Calu3 (cell line): Measurements from ENCODE around the gene MTFMT. TPM values are rescaled to one million over a fixed set of nuclear protein-coding genes. Genes with fewer than 3 reads are reported as not detected.

Experiments
- BruUV-seq: library from RNA; stranded (reverse); fragments of 400-500 nt; replicated peaks from 2 replicates; lab custom pipeline; 2021; lab: Mats Ljungman, UMichigan
- CTCF ChIA-PET: fragments of 300-600 bp; sonication (Branson Sonifier 250); formaldehyde crosslinking; loops from one replicate; lab custom pipeline; 2022; ENCODE audit warnings: antibody characterized with exemption; lab: Charles Lee
- DNase-seq: peaks from one replicate; pipeline ENCODE4 v3.0.0; 2022
- H3K27ac Mint-ChIP-seq: one replicate; pipeline ENCODE4 v1.8.0; 2022; ENCODE audit warnings: mixed read lengths; ENCODE audit not compliant: unreplicated experiment
- H3K27me3 Mint-ChIP-seq: one replicate; pipeline ENCODE4 v1.8.0; 2022; ENCODE audit warnings: mixed read lengths; ENCODE audit not compliant: unreplicated experiment
- H3K36me3 Mint-ChIP-seq: one replicate; pipeline ENCODE4 v1.8.0; 2022; ENCODE audit warnings: mild to moderate bottlenecking, moderate library complexity, mixed read lengths; ENCODE audit not compliant: insufficient read depth, unreplicated experiment
- H3K4me1 Mint-ChIP-seq: one replicate; pipeline ENCODE4 v1.8.0; 2022; ENCODE audit warnings: mild to moderate bottlenecking, low read depth, mixed read lengths; ENCODE audit not compliant: unreplicated experiment
- H3K4me3 Mint-ChIP-seq: one replicate; pipeline ENCODE4 v1.8.0; 2022; ENCODE audit warnings: mild to moderate bottlenecking, low read depth, moderate library complexity, mixed read lengths; ENCODE audit not compliant: unreplicated experiment
- H3K9me3 Mint-ChIP-seq: one replicate; pipeline ENCODE4 v1.8.0; 2022; ENCODE audit warnings: low read depth, mixed read lengths; ENCODE audit not compliant: unreplicated experiment
- intact Hi-C: fragments of 100-400 bp; cut with micrococcal nuclease; formaldehyde crosslinking; loops from one replicate; pipeline ENCODE4 v1.10.0; 2022; ENCODE audit not compliant: unreplicated experiment
- total RNA-seq: library from RNA; stranded (reverse); gene quantifications from 2 replicates; pipeline ENCODE4 v1.2.3, GENCODE V29; 2022
- TF ChIP-seq, protein P1 (sequence below): fragments of 200-600 bp; IDR thresholded peaks from one replicate; pipeline ENCODE4 v1.8.0; 2022; ENCODE audit warnings: antibody characterized with exemption; ENCODE audit not compliant: unreplicated experiment

Gene MTFMT
- total RNA-seq, 1 experiment from 2014 or later: 18.9 TPM

DNA sequence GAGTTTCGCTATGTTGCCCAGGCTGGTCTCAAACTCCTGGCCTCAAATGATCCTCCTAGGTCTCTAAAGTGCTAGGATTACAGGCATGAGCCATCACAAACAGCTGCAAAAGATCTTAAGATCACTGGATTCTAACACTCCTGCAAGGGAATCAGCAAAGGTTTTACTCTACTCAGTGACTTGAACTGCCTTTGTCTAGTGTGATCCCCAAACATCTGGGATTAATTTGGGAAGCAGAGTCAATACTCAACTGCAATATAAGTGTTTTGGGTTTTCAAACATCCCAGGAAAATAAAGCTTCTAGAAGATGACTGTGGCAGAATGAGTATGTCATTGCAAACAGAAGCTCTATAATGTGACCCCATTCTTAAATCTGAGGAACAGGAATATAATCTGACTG is 47.0 kb downstream of the MTFMT start:
- Mint-ChIP-seq H3K4me1 (peaks cover 20% of the 10 kb centered on the region), H3K36me3 (peaks cover 29% of the 10 kb centered on the region), H3K9me3 (no peaks in the 10 kb centered on the region), H3K4me3 (no peak overlapping the region), H3K27me3 (no peaks in the 10 kb centered on the region), H3K27ac (no peak overlapping the region)
- intact Hi-C loops: no loop called here
- CTCF ChIA-PET: interaction anchor here (0.8 kb wide), 1 partner anchor 17 kb away, joined by 3 read pairs; no protein-coding TSS in a partner anchor
- DNase-seq: no peak
- no TSS peak for BruUV-seq
- TF ChIP-seq, protein P1, sequence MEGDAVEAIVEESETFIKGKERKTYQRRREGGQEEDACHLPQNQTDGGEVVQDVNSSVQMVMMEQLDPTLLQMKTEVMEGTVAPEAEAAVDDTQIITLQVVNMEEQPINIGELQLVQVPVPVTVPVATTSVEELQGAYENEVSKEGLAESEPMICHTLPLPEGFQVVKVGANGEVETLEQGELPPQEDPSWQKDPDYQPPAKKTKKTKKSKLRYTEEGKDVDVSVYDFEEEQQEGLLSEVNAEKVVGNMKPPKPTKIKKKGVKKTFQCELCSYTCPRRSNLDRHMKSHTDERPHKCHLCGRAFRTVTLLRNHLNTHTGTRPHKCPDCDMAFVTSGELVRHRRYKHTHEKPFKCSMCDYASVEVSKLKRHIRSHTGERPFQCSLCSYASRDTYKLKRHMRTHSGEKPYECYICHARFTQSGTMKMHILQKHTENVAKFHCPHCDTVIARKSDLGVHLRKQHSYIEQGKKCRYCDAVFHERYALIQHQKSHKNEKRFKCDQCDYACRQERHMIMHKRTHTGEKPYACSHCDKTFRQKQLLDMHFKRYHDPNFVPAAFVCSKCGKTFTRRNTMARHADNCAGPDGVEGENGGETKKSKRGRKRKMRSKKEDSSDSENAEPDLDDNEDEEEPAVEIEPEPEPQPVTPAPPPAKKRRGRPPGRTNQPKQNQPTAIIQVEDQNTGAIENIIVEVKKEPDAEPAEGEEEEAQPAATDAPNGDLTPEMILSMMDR: no peak

DNA sequence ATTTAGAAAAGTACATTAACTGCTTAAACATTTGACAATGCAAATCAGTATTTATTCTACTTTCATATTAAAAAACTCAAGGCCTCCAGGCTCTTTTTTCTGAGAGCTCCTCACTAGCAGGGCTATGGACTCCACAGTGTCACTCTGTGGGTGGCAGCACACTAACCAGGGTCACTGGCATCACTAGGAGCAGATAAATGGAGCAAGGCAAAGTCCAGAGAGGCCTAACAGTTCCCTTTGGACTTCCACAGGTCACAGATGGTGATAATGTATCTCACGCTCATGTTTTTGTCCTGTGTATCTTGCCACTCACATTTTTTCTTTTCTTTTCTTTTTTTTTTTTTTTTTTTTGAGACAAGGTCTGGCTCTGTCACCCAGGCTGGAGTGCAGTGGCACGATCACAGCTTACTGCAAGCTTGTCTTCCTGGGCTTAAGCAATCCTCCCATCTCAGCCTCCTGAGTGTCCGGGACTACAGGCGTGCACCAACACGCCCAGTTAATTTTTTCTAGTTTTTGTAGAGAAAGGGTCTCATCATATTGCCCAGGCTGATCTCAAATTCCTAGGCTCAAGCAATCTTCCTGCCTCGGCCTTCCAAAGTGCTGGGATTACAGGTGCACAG is 47.5 kb downstream of the MTFMT start:
- CTCF ChIA-PET: interaction anchor here (0.7 kb wide), 1 partner anchor 23 kb away, joined by 3 read pairs; no protein-coding TSS in a partner anchor
- no peak for DNase-seq
- no peaks in the 10 kb centered on the region for H3K27me3 Mint-ChIP-seq
- intact Hi-C loops: no loop called here
- no peak overlapping the region for H3K27ac Mint-ChIP-seq
- H3K4me3 Mint-ChIP-seq: no peak overlapping the region
- no TSS peak for BruUV-seq
- H3K9me3 Mint-ChIP-seq: no peaks in the 10 kb centered on the region
- H3K36me3 Mint-ChIP-seq: peaks cover 34% of the 10 kb centered on the region
- peaks cover 15% of the 10 kb centered on the region for H3K4me1 Mint-ChIP-seq
- TF ChIP-seq, protein P1: no peak

DNA sequence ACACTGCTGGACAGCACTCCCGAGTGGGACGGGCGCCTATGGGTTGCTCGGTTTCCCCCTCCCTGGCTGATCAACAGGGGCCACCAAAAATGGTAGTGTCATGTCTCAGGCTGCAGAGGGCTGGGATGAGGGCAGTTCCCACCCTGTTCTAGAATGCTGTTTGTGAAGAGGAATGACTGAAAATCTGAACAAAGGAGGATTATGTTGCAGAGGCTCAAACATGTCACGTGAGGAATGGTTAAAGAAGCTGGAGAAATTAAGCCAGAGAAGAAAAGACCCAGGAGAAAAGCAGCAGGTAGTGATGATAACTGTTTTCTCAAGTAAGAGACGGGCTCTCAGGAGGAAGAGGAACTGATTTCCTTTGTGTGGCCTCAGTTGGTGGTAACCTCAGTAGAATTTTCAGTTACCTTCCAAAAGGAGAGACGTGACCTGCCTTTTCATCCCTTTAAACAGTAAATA is 50.2 kb downstream of the MTFMT start:
- no peak overlapping the region for H3K4me3 Mint-ChIP-seq
- intact Hi-C loops: no loop called here

DNA sequence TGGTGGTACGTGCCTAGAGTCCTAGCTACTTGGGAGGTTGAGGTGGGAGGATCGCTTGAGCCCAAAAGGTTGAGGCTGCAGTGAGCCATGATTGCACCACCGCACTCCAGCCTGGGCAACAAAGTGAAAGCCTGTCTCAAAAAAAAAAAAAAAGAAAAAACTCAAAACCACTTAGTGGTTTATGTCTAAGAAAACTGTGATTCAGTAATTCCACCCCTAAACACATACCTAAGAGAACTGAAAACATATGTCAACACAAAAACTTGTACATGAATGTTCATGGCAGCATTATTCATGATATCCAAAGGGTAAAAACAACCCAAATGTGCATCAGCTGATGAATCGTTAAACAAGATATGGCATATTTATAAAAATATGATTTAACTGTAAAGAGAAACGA is 54.0 kb downstream of the MTFMT start:
- CTCF ChIA-PET: no interaction called here
- H3K27ac Mint-ChIP-seq: no peak overlapping the region
- TF ChIP-seq, protein P1: no peak
- H3K36me3 Mint-ChIP-seq: peaks cover 64% of the 10 kb centered on the region
- intact Hi-C loops: no loop called here
- no peak for DNase-seq
- H3K9me3 Mint-ChIP-seq: no peaks in the 10 kb centered on the region
- no peak overlapping the region for H3K4me3 Mint-ChIP-seq
- no TSS peak for BruUV-seq
- H3K27me3 Mint-ChIP-seq: no peaks in the 10 kb centered on the region
- no peaks in the 10 kb centered on the region for H3K4me1 Mint-ChIP-seq

More for the DNA sequence above, 50.2 kb downstream of the MTFMT start:
- Mint-ChIP-seq H3K4me1 (no peaks in the 10 kb centered on the region), H3K36me3 (peaks cover 48% of the 10 kb centered on the region), H3K27ac (no peak overlapping the region), H3K9me3 (no peaks in the 10 kb centered on the region), H3K27me3 (no peaks in the 10 kb centered on the region)
- TF ChIP-seq, protein P1: no peak
- no peak for DNase-seq
- no TSS peak for BruUV-seq
- CTCF ChIA-PET: interaction anchor here (2.3 kb wide), 1 partner anchor 10 kb away, joined by 7 read pairs; the partner anchor contains the start of gene SPG21
